ENCODE results near the gene CYRIA. TPM values are rescaled to one million over a fixed set of nuclear protein-coding genes. Genes with fewer than 3 reads are reported as not detected.

Gene CYRIA
- total and polyA plus RNA-seq, 2 donors (not counting 1 experiment from before 2014, with no cell fraction given): 6.3 to 10.2 TPM

DNA sequence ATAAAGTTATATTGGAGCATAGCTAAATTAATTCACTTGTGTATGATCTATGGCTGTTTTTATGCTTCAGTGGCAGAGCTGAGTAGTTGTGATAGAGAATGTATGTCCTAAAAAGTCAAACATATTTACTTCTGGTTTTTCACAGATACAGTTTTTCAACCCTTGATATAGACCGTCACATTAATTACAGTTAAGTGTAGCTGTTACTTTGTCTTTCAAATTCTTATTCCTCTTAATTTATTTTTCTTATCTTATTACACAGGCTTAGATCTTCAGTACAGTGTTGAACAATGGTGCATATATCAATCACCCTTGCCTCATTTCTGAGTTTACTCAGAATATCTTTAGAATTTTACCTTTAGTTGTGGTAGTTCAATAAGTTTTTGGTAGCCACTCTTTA, 12.2 kb upstream of the CYRIA start:
- Histone ChIP-seq H3K36me3 (ENCODE audit: control insufficient read depth, insufficient read depth, low read length) (no peaks in the 10 kb centered on the region), H3K4me2 (ENCODE audit: extremely low read depth, insufficient read depth, low read length) (no peak overlapping the region), H2AFZ (ENCODE audit: low read length) (no peak overlapping the region), H3K4me1 (ENCODE audit: control insufficient read depth, extremely low read depth, insufficient read depth, low read length) (no peaks in the 10 kb centered on the region), H3K27me3 (ENCODE audit: control insufficient read depth, insufficient read depth, low read length) (no peaks in the 10 kb centered on the region), H3K9ac (ENCODE audit: insufficient read depth, low read length) (no peak overlapping the region), H3K9me3 (ENCODE audit: control insufficient read depth, insufficient read depth, low read depth, low read length) (no peaks in the 10 kb centered on the region), H3K4me3 (replicated peaks in 1 of 4; ENCODE audit: control extremely low read depth in 1 of 4, insufficient read depth in 1 of 4, low read depth in 3 of 4, low read length in 4 of 4) (no peak overlapping the region), H4K20me1 (ENCODE audit: control insufficient read depth, extremely low read depth, insufficient read depth, low read length) (no peaks in the 10 kb centered on the region), H3K79me2 (ENCODE audit: control insufficient read depth, insufficient read depth, low read length) (no peaks in the 10 kb centered on the region), H3K27ac (ENCODE audit: insufficient read depth, low read length) (no peak overlapping the region)
- DNase-seq (ENCODE audit: low read depth in 2 of 2): no peak
- TF ChIP-seq CTCF (conservative IDR thresholded peaks at IDR 0.05 in 1 of 2, IDR thresholded peaks at IDR 0.05 in 1 of 2; ENCODE audit: low read depth in 1 of 2, low read length in 2 of 2) (no peak), EZH2 (IDR thresholded peaks at IDR 0.05; ENCODE audit: low read length, missing control alignments) (no peak)

DNA sequence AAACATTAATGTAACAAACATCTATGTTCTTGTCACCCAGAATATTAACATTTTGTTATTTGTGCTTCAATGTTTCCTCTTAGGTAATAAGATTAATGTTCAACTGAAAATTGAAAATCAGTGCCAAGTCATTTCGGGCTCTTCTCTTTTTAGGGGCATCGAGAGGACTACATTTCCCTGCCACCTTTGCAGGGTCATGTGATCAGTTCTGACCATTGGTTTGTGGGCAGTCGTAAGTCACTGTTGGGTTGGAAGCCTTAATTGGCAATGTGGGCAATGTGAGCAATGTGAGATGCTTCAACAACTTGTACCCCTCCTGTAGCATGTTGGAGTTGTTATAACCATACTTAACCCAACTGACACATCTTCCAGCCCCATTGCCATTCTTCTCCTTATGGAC, 10.1 kb upstream of the CYRIA start:
- no peaks in the 10 kb centered on the region for H4K20me1 ChIP-seq (ENCODE audit: control insufficient read depth, extremely low read depth, insufficient read depth, low read length)
- no peaks in the 10 kb centered on the region for H3K9me3 ChIP-seq (ENCODE audit: control insufficient read depth, insufficient read depth, low read depth, low read length)
- H3K79me2 ChIP-seq (ENCODE audit: control insufficient read depth, insufficient read depth, low read length): no peaks in the 10 kb centered on the region
- H3K36me3 ChIP-seq (ENCODE audit: control insufficient read depth, insufficient read depth, low read length): no peaks in the 10 kb centered on the region
- H3K4me2 ChIP-seq (ENCODE audit: extremely low read depth, insufficient read depth, low read length): no peak overlapping the region
- H2AFZ ChIP-seq (ENCODE audit: low read length): no peak overlapping the region
- no peak overlapping the region for H3K4me3 ChIP-seq (replicated peaks in 1 of 4; ENCODE audit: control extremely low read depth in 1 of 4, insufficient read depth in 1 of 4, low read depth in 3 of 4, low read length in 4 of 4)
- H3K27me3 ChIP-seq (ENCODE audit: control insufficient read depth, insufficient read depth, low read length): no peaks in the 10 kb centered on the region
- H3K9ac ChIP-seq (ENCODE audit: insufficient read depth, low read length): no peak overlapping the region
- TF ChIP-seq EZH2 (IDR thresholded peaks at IDR 0.05; ENCODE audit: low read length, missing control alignments) (no peak), CTCF (conservative IDR thresholded peaks at IDR 0.05 in 1 of 2, IDR thresholded peaks at IDR 0.05 in 1 of 2; ENCODE audit: low read depth in 1 of 2, low read length in 2 of 2) (no peak)
- H3K4me1 ChIP-seq (ENCODE audit: control insufficient read depth, extremely low read depth, insufficient read depth, low read length): no peaks in the 10 kb centered on the region
- no peak overlapping the region for H3K27ac ChIP-seq (ENCODE audit: insufficient read depth, low read length)
- no peak for DNase-seq (ENCODE audit: low read depth in 2 of 2)

- Histone ChIP-seq H3K4me2 (ENCODE audit: extremely low read depth, insufficient read depth, low read length) (no peak overlapping the region), H3K9me3 (ENCODE audit: control insufficient read depth, insufficient read depth, low read depth, low read length) (no peaks in the 10 kb centered on the region), H3K36me3 (ENCODE audit: control insufficient read depth, insufficient read depth, low read length) (no peaks in the 10 kb centered on the region), H3K4me1 (ENCODE audit: control insufficient read depth, extremely low read depth, insufficient read depth, low read length) (no peaks in the 10 kb centered on the region), H2AFZ (ENCODE audit: low read length) (no peak overlapping the region), H3K27ac (ENCODE audit: insufficient read depth, low read length) (no peak overlapping the region), H3K4me3 (replicated peaks in 1 of 4; ENCODE audit: control extremely low read depth in 1 of 4, insufficient read depth in 1 of 4, low read depth in 3 of 4, low read length in 4 of 4) (no peak overlapping the region), H3K27me3 (ENCODE audit: control insufficient read depth, insufficient read depth, low read length) (no peaks in the 10 kb centered on the region), H4K20me1 (ENCODE audit: control insufficient read depth, extremely low read depth, insufficient read depth, low read length) (no peaks in the 10 kb centered on the region), H3K79me2 (ENCODE audit: control insufficient read depth, insufficient read depth, low read length) (no peaks in the 10 kb centered on the region), H3K9ac (ENCODE audit: insufficient read depth, low read length) (no peak overlapping the region)
- TF ChIP-seq CTCF (conservative IDR thresholded peaks at IDR 0.05 in 1 of 2, IDR thresholded peaks at IDR 0.05 in 1 of 2; ENCODE audit: low read depth in 1 of 2, low read length in 2 of 2) (no peak), EZH2 (IDR thresholded peaks at IDR 0.05; ENCODE audit: low read length, missing control alignments) (no peak)
- DNase-seq (ENCODE audit: low read depth in 2 of 2): no peak
Measured at GRCh38 chr2:16674154-16674553, 8.5 kb upstream of the CYRIA start.
